ENCODE results near the gene ZSCAN31.

DNA sequence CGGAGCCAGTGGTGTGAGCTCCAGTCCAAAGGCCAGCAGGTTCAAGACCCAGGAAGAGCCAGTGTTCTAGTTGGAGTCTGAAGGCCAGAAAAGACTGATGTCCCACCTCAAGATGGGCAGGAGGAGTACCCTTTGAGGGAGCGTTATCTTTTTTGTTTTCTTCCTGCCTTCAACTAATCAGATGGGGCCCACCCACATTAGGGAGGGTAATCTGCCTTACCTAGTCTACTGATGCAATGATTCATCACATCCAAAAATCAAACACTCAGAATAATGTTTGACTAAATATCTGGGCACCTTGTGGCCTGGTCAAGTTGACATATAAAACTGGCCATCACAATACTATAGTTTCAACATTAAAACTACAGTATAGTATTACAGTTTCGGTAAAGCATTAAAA, 33.5 kb upstream of the ZSCAN31 start:
- TF ChIP-seq, protein P1, sequence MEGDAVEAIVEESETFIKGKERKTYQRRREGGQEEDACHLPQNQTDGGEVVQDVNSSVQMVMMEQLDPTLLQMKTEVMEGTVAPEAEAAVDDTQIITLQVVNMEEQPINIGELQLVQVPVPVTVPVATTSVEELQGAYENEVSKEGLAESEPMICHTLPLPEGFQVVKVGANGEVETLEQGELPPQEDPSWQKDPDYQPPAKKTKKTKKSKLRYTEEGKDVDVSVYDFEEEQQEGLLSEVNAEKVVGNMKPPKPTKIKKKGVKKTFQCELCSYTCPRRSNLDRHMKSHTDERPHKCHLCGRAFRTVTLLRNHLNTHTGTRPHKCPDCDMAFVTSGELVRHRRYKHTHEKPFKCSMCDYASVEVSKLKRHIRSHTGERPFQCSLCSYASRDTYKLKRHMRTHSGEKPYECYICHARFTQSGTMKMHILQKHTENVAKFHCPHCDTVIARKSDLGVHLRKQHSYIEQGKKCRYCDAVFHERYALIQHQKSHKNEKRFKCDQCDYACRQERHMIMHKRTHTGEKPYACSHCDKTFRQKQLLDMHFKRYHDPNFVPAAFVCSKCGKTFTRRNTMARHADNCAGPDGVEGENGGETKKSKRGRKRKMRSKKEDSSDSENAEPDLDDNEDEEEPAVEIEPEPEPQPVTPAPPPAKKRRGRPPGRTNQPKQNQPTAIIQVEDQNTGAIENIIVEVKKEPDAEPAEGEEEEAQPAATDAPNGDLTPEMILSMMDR (IDR thresholded peaks at IDR 0.05), result no peak
- TF ChIP-seq POLR2A (IDR thresholded peaks at IDR 0.05), result no peak

Measured in vagina (tissue), 2 donors.